Keratinocyte (primary cell): ENCODE data around the gene LDHAL6A. TPM values are rescaled to one million over a fixed set of nuclear protein-coding genes. Genes with fewer than 3 reads are reported as not detected.

Experiments
- DNase-seq: peaks from one replicate; pipeline ENCODE4 v3.0.0-alpha.2; 2011; ENCODE audit warnings: low read depth, missing footprints, low spot score
- FAIRE-seq: peaks from 2 replicates; lab custom pipeline; 2011; peaks lifted over from hg19 to GRCh38; lab: Jason Lieb, UNC
- H2AFZ ChIP-seq: 2 replicates; pipeline ENCODE4 v1.6.0; 2012; ENCODE audit warnings: low read length, control low read depth, inconsistent platforms; ENCODE audit not compliant: control insufficient read depth
- H3K27ac ChIP-seq: 2 replicates; pipeline ENCODE4 v1.5.1; 2011; ENCODE audit warnings: low read length; ENCODE audit not compliant: control insufficient read depth, insufficient read depth
- H3K27me3 ChIP-seq: 3 replicates; pipeline ENCODE4 v1.6.0; 2011; ENCODE audit warnings: low read length; ENCODE audit not compliant: control insufficient read depth, insufficient read depth; ENCODE audit errors: extremely low read depth
- H3K36me3 ChIP-seq, 2 experiments: 2 replicates in 1 of 2; 3 replicates in 1 of 2; pipeline ENCODE4 v1.5.1; 2011; ENCODE audit warnings: low read length in 2 of 2, mild to moderate bottlenecking in 1 of 2; ENCODE audit not compliant: control insufficient read depth in 2 of 2, insufficient read depth in 2 of 2; ENCODE audit errors: extremely low read depth in 1 of 2
- H3K4me1 ChIP-seq: 3 replicates; pipeline ENCODE4 v1.5.1; 2011; ENCODE audit warnings: low read length; ENCODE audit not compliant: control insufficient read depth, insufficient read depth; ENCODE audit errors: extremely low read depth
- H3K4me2 ChIP-seq: 3 replicates; pipeline ENCODE4 v1.6.0; 2011; ENCODE audit warnings: low read depth, low read length; ENCODE audit not compliant: control insufficient read depth, insufficient read depth; ENCODE audit errors: extremely low read depth
- H3K4me3 ChIP-seq, 3 experiments: fragments of 200-600 bp in 1 of 3; sonication (generic) in 1 of 3; 2 replicates in 2 of 3; 3 replicates in 1 of 3; pipeline ENCODE4 v1.5.1; 2011 to 2016; ENCODE audit warnings: low read length in 3 of 3, mild to moderate bottlenecking in 3 of 3, control low read depth in 2 of 3, inconsistent platforms in 1 of 3, low read depth in 1 of 3, mixed read lengths in 1 of 3, mixed run types in 1 of 3, moderate library complexity in 1 of 3; ENCODE audit not compliant: control insufficient read depth in 2 of 3, insufficient read depth in 2 of 3; ENCODE audit errors: extremely low read depth in 1 of 3
- H3K79me2 ChIP-seq: 2 replicates; pipeline ENCODE4 v1.6.0; 2012; ENCODE audit warnings: low read length; ENCODE audit not compliant: control insufficient read depth, insufficient read depth
- H3K9ac ChIP-seq: 3 replicates; pipeline ENCODE4 v1.6.0; 2011; ENCODE audit warnings: low read length; ENCODE audit not compliant: control insufficient read depth, insufficient read depth; ENCODE audit errors: extremely low read depth
- H3K9me1 ChIP-seq: 3 replicates; pipeline ENCODE4 v1.6.0; 2011; ENCODE audit warnings: low read length; ENCODE audit not compliant: control insufficient read depth, insufficient read depth; ENCODE audit errors: extremely low read depth
- H3K9me3 ChIP-seq: 2 replicates; pipeline ENCODE4 v1.5.1; 2012; ENCODE audit warnings: low read depth, low read length; ENCODE audit not compliant: control insufficient read depth
- H4K20me1 ChIP-seq: 3 replicates; pipeline ENCODE4 v1.6.0; 2011; ENCODE audit warnings: low read length; ENCODE audit not compliant: control insufficient read depth, insufficient read depth; ENCODE audit errors: extremely low read depth
- CTCF ChIP-seq, 3 experiments: IDR thresholded peaks in 1 of 3; conservative IDR thresholded peaks in 1 of 3; optimal IDR thresholded peaks in 1 of 3; 2 replicates in 2 of 3; 3 replicates in 1 of 3; pipeline versions ENCODE3 to v1.5.1; 2011; ENCODE audit warnings: low read length in 3 of 3, mild to moderate bottlenecking in 3 of 3, moderate library complexity in 2 of 3, control low read depth in 1 of 3, inconsistent platforms in 1 of 3; ENCODE audit not compliant: insufficient read depth in 2 of 3; ENCODE audit errors: extremely low read depth in 1 of 3
- EZH2 ChIP-seq: IDR thresholded peaks from one replicate; pipeline ENCODE4 v1.6.1; 2012; ENCODE audit warnings: inconsistent platforms, mild to moderate bottlenecking, low read length, moderate library complexity
- dilution Hi-C: fragments of 300-500 bp; cut with MboI; formaldehyde crosslinking; loops from one replicate; pipeline ENCODE4 v1.7.0; 2020; ENCODE audit warnings: low sequenced_read_pairs; ENCODE audit not compliant: extremely low pct_ligation_motif_present
- polyA plus RNA-seq, 5 experiments: library from polyadenylated mRNA; depleted of rRNA in 3 of 5; stranded (reverse) in 3 of 5; stranded (forward) in 1 of 5; unstranded in 1 of 5; fragments of >200 nt; gene quantifications; 1 replicate in 1 of 5; 2 replicates in 3 of 5; 3 replicates in 1 of 5; pipeline versions ENCODE4 v1.2.1 to v1.2.3, GENCODE V29; 2011 to 2012; ENCODE audit warnings: missing spikeins in 2 of 5, low read depth in 1 of 5, low replicate concordance in 1 of 5

The LDHAL6A gene
- polyA plus RNA-seq, 1 donor (not counting 4 experiments of a cell fraction or from before 2014, with no cell fraction given) = not detected

- H3K79me2 ChIP-seq = no peaks in the 10 kb centered on the region
- H3K4me3 ChIP-seq = no peak overlapping the region
- H3K27ac ChIP-seq = no peak overlapping the region
- no peaks in the 10 kb centered on the region for H4K20me1 ChIP-seq
- no peak overlapping the region for H3K9ac ChIP-seq
- no peaks in the 10 kb centered on the region for H3K9me1 ChIP-seq
- peaks cover 21 to 23% of the 10 kb centered on the region in 2 experiments for H3K36me3 ChIP-seq
- no peaks in the 10 kb centered on the region for H3K27me3 ChIP-seq
- H3K4me2 ChIP-seq = no peak overlapping the region
- no peaks in the 10 kb centered on the region for H3K9me3 ChIP-seq
- H2AFZ ChIP-seq = no peak overlapping the region
- no peak for DNase-seq
- TF ChIP-seq CTCF (optimal IDR thresholded peaks at IDR 0.05 in 1 of 3, IDR thresholded peaks at IDR 0.05 in 1 of 3, conservative IDR thresholded peaks at IDR 0.05 in 1 of 3; ENCODE audit: extremely low read depth in 1 of 3, insufficient read depth in 2 of 3, low read length in 3 of 3) (no peak), EZH2 (no peak)
- dilution Hi-C loops = no loop called here
- FAIRE-seq = no peak
- no peaks in the 10 kb centered on the region for H3K4me1 ChIP-seq
Measured at GRCh38 chr11:18479063-18479462, 23.4 kb downstream of the LDHAL6A start.

DNA sequence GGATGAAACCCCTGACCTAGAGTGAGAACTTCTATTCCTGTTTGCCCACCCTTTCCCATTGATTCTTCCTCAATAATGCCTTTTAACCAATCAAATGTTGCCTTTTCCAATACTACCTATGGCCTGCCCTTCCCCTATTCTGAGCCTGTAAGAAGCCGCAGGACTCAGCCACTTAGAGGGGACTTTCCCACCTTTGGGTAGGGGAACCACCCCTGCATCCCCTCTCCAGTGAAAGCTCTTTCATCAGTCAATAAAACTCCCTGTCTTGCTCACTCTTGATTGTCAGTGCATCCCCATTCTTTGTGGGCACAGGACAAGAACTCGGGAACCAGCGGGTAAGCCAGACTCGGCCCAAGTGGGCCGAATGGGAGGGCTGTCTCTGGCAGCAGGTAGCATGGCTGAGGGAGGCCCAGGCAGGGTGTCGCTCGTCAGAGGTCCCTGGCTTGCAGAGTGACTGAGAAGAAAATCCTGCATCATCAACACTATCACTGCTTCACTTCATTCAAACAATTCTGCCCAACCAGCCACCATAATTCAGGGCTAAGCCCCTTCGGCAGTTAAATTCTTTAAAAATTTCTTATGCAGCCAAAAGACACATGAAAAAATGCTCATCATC lies 30.4 kb downstream of the LDHAL6A start:
- H3K27ac ChIP-seq = no peak overlapping the region
- H3K79me2 ChIP-seq = no peaks in the 10 kb centered on the region
- no peaks in the 10 kb centered on the region for H4K20me1 ChIP-seq
- FAIRE-seq (no peak), DNase-seq (no peak)
- TF ChIP-seq EZH2 (no peak), CTCF (optimal IDR thresholded peaks at IDR 0.05 in 1 of 3, IDR thresholded peaks at IDR 0.05 in 1 of 3, conservative IDR thresholded peaks at IDR 0.05 in 1 of 3; ENCODE audit: extremely low read depth in 1 of 3, insufficient read depth in 2 of 3, low read length in 3 of 3) (no peak)
- no peaks in the 10 kb centered on the region for H3K9me1 ChIP-seq
- no peaks in the 10 kb centered on the region for H3K27me3 ChIP-seq
- H3K9me3 ChIP-seq = no peaks in the 10 kb centered on the region
- no peaks in the 10 kb centered on the region for H3K4me1 ChIP-seq
- no peak overlapping the region for H3K4me3 ChIP-seq
- dilution Hi-C loops = no loop called here
- no peak overlapping the region for H3K9ac ChIP-seq
- H2AFZ ChIP-seq = no peak overlapping the region
- H3K4me2 ChIP-seq = no peak overlapping the region
- peaks cover 11 to 21% of the 10 kb centered on the region in 2 experiments for H3K36me3 ChIP-seq
